Endometrium (tissue), 2 donors: ENCODE measurements around the gene PHF21A.

Experiments used
- FAIRE-seq: peaks from 2 replicates; lab custom pipeline; 2012; peaks lifted over from hg19 to GRCh38; lab: Jason Lieb, UNC
- donor health status: control.
- donor health status: control.

The PHF21A gene

DNA sequence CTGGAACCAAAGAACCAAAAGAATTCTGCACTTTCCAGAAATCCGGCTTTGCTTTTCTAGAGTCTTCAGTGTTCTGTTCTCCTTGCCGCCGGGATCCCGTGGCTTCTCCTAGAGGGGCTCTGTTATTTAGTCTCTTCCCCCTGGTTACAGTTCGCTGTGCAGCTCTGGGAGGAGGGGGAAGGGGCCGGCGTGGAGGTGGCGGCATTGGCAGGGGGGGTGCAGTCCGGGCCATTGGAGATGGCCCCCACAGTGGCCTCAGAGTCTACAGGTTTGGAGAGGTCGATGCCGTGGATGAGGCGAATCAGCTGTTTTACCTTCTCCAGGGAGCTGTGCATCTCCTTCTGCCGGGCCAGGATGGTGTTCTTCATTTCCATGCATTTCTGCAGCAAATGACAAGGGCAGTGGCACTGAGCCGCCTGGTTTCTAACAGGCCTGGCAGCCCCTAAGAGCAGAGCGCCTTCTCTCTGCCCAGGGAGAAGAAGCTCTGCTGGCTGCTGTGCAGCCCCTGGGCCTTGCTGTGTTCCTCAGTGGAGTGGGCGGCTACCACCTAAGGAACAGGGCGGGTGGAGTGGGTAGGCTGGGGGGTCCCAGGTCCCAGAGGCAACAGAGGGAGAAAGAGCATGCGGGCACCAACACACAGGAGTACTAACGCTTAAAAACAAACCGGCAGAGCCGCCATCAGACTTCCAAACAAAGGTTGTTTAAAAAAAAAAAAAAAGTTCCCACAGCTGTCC lies 187.2 kb downstream of the PHF21A start:
- no peak for FAIRE-seq

DNA sequence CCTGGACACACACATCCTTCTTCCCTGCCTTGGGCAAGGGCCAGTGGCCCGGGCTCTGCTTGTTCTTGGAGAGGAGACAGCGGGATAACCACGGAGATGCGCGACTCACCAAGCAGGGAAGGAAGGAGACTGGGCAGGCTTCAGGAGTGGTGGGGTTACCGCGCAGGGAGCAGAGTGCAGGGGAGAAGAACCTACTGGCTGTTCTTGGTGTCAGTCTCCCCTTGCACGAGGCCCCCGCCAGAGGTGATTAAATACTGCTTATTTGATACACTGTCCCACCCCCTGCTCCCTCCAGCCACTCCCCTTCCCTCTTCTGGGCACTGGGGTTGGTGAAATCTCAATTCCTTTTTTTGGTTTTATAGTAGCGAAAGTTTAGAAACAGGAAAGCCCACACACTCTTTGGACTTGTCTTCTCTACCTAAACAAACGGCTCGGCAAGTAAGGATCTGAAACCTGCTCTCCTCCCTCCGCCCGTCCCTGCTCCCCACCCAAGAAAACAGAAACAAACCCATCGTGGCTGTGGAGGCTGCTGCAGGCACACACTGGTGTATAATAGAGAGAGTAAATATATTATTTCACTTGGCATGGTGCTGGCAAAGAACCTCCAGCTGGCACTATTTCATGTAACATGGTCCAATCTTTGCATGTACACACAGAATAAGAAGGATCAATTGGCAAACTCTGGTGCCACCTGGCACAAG lies 188.0 kb downstream of the PHF21A start:
- FAIRE-seq = no peak

DNA sequence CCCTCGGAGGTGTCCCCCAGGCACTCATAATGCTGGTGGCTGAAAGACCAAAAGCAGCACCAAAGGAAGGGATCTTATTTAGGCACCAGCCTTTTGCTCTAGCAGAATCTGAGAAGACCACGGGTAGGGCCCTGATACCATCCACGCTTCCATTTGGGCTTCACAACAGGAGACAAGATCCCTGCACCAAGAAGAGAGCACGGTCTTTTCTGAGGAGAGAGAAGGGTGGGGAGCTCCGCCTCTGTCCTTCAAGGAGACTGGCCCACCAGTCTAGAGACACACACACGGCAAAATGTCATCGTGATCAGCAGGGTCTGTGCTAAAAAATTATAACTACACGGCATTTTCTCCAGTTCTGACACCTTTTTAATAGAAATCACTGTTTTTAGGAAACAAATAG lies 189.0 kb downstream of the PHF21A start:
- FAIRE-seq = no peak

DNA sequence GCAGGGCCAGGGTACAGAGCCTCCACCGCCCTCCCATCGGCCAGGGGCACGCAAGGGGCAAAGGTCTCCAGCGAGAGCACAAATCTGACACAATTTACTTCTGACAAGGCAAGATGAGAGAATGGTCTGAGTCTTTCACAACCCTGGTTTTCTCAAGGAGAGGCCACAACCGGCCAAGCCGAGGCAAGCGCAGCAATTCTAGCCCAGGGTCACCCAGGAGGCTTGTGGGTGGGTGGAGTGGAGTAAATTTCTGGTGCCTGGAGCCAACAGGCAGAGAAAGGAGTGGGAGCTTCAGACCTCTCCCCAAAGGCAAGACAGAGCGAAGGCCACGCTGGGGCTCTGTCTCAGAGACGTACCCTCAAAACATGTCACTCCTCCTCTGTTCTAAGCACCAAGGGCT lies 189.5 kb downstream of the PHF21A start:
- FAIRE-seq = no peak

DNA sequence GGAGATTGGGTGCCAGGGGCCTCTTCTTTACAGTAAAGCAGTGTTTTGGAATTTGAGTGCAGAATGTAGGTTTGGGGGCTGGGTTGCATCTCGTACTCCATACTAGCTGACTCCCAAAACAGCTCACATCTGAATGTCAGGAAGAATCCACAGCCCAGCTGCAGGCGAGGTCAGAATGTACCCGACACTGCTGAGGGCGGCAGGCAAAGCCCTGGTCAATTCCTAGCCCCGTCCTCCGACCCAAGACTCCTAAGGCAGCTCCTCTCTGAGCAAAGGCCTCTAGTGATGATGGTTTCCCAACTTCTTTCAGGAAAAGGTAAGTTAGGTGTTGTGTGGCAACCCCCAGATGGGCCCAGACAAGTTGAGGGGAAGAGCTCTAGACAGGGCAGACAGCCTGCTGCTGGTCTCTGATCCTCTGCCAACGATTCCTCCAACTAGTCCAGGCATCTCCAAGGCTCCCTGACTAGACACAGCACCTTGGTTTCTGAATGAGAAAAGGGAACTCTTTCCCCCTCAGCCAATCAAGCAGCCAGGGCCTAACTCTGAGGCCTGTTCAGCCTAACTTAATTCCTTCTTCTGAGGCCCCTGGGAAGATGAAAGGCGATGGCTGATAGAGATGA lies 190.2 kb downstream of the PHF21A start:
- no peak for FAIRE-seq

DNA sequence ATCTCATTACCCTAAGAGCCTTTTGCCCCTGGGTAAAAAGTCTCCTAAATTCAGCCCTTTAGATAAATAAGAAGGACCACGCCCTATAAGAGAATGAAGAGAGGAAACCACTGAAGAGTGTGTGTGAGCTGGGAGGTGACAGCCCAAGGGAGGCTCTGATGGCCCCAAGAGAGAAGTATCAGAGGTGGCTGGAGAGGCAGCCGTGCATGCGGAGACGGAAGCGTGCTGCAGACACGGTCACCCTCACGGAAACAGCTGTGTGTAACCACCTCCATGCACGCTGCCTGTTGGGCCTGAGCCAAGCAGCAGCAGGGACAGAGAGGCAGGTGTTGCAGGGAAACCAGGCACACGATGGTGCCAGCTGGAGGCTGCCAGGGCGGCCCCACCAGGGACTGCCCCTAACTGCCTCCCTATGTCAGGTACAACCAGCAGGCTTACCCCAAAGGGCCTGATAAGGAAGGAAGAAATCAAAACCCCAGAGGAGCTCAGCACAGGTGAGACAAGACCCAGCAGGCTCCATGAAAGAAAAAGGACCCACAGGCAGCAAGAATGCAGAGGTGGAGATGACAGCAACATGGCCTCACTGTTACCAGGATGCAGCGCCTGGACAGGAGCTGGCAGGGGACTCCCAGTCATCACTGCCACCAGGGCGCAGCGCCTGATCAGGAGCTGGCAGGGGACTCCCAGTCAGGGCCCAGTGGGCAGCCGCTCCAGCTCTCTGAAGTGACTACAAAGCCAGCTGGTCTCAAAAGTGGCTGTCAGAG lies 191.0 kb downstream of the PHF21A start:
- FAIRE-seq = no peak

DNA sequence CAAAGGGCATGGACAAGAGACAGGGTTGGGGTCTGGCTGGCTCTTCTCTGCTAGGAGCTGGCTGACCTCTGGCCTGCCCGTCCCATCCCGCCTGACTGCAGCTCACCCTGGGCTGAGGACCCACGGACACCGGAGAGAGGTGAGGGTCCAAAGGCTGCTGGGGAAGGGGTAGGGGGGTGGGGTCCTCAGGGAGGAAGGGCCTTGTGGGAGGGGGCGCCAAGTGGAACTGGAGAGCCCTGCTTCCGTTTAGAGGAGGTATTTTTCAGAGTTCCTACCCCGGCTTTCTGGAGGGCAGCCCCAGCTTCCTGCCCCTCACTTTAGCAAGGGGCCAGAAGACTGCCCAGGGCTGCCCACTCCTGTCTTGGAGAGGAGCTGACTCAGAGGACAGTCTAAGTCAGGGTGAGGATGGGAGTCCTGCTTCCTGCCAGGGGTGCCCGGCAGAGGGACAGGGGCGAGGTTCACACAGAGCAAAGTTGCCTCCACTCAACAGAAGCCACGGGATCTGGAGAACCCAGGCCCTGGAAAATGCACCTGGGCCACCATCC lies 191.7 kb downstream of the PHF21A start:
- FAIRE-seq = no peak

DNA sequence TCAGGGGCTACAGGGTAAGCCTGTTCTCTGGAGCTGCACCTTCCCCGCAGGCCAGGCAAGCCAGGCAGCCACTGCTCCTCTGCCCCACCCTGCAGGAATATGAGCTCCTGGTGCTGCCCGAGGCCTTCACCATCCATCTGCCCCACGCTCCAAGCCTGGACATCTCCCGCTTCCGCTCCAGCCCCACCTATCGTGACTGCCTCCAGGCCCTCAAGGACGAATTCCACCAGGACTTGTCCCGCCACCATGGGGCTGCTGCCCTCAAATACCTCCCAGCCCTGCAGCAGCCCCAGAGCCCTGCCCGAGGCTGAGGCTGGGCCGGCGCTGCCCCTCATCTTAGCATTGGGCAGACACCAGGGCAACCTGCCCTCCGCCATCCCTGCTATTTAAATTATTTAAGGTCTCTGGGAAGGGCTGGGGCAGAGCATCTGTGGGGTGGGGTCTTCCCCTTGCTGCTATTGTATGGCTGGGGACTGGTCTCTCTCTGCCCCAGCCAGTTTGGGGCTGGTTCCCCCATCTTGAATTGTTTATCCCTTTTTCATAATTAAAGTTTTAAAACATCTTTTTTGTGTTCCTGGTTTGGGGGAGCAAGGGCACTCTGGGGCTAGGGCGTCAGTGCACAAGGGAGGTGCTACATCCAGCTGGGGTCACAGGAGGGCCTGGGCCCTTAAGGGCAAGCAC lies 192.6 kb downstream of the PHF21A start:
- FAIRE-seq = no peak

DNA sequence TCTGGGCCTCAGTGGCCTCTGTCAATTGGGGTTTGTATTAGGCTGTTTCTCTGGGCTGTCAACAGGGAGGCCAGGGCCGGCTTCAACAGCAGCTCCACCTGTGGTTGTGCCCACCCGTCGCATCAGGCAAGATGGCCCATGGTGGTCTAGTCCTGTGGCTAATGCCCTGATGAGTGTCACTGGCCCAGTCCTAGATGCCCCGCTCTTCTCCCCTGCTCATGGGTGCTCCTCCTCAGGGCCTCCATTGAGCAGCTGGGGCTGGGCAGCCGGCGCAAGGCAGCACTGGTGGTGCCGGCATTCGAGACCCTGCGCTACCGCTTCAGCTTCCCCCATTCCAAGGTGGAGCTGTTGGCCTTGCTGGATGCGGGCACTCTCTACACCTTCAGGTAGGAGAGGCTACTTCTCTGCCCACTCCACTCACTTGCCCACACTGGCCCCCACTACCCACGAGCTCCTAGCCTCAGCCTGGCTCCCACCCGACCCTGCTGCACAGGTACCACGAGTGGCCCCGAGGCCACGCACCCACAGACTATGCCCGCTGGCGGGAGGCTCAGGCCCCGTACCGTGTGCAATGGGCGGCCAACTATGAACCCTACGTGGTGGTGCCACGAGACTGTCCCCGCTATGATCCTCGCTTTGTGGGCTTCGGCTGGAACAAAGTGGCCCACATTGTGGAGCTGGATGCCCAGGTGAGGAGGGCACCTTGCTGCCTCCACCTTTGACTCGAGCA lies 193.4 kb downstream of the PHF21A start:
- no peak for FAIRE-seq

DNA sequence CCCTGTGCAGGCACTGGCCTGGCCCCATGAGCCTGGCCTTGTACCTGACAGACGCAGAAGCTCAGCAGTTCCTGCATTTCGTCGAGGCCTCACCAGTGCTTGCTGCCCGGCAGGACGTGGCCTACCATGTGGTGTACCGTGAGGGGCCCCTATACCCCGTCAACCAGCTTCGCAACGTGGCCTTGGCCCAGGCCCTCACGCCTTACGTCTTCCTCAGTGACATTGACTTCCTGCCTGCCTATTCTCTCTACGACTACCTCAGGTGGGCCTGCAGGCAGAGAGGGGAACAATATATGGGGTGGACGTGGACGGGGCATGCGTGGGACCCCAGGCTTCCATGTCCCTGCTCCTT lies 193.9 kb downstream of the PHF21A start:
- FAIRE-seq = no peak

DNA sequence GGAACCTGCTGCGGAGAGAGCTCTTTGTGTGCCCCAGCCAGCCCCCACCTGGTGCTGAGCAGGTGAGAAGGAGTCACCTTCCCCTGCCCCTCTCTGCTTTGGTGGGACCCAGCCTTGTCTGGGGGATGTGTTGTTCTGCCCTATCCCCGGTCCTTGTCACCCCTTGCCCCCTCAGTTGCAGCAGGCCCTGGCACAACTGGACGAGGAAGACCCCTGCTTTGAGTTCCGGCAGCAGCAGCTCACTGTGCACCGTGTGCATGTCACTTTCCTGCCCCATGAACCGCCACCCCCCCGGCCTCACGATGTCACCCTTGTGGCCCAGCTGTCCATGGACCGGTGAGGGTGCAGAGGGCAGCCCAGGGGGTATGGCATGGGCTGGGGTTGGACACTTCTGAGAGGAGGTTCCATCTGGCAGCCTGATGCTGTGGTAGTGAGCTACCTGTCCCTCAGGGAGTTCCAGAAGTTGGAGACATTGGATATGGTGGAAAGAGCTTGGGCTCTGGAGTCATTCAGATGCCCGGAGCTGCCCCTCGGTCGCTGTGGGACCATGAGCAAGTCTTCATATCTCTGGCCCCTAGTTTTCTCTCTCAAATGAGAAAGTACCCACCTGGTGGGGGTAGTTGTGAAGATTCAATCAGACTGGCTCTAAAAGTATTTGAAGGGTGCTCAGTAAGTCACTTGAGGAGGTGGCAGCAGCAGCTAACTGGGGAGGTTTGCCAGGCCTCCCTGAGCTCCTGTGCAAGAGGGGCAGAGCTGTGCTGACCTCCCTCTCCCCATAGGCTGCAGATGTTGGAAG lies 194.5 kb downstream of the PHF21A start:
- no peak for FAIRE-seq

DNA sequence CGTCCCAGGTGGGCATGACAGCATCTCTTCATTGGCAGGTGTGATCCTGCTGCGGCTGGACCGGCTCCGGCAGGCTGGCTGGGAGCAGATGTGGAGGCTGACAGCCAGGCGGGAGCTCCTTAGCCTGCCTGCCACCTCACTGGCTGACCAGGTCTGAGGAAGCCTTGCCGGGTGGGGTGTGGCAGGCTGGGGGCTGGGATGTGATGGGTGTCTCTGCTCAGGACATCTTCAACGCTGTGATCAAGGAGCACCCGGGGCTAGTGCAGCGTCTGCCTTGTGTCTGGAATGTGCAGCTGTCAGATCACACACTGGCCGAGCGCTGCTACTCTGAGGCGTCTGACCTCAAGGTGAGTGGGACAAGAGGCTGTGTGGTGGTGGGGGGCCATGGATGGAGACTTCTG lies 195.3 kb downstream of the PHF21A start:
- no peak for FAIRE-seq

DNA sequence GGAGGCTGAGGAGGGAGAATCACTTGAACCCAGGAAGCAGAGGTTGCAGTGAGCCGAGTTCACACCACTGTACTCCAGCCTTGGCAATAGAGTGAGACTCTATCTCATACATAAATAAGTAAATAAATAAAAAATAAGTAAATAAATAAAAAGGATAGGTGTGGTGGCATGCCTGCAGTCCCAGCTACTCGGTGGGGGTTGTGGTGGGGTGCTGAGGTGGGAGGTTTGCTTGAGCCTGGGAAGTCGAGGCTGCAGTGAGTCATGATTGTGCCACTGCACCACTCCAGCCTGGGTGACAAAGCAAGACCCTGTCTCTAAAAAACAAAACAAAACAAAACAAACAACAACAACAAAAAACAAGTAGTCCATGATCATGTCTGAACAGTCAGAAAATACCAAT lies 195.7 kb downstream of the PHF21A start:
- FAIRE-seq = no peak

DNA sequence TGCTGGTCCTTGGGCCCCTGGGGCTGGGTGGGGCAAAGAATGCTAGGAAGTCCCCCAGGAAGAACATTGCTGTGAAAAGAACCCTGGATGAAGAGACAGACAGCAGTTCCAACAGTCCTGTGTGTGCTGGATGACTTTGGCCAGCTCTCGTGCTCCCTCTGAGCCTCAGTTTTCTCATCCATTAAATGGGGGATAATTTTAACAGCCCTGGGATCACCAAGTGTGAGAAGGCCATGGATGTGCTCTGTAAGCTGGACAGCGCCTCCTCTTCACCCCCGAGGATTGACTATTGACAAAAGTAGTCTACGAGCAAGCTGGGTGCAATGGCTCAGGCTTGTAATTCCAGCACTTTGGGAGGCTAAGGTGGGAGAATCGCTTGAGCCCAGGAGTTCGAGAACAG lies 196.3 kb downstream of the PHF21A start:
- FAIRE-seq = no peak

DNA sequence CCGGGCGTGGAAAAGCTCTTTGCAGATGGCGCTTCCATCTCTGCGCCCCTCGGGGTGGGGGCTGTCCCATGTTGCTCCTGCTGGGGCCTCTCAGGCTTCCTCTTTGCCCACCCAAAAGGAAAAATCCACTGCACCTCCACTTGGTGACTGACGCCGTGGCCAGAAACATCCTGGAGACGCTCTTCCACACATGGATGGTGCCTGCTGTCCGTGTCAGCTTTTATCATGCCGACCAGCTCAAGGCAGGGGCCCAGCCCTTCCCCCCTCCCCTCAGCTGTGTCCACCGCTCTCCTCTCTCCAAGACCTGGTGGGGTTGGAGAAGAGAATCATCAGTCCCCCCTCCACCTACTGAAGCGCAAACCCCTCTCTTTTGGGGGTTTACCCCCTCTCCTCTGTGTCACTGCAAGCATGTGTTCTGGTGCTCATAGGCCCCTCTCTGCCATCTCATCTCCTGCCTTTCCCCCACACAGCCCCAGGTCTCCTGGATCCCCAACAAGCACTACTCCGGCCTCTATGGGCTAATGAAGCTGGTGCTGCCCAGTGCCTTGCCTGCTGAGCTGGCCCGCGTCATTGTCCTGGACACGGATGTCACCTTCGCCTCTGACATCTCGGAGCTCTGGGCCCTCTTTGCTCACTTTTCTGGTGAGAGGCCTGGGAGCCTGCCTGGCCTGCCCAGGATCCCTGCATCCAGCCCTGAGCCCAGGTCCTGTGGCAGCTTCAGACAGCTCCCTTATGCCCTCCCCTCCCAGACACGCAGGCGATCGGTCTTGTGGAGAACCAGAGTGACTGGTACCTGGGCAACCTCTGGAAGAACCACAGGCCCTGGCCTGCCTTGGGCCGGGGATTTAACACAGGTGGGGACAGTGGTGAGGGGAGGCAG lies 197.0 kb downstream of the PHF21A start:
- no peak for FAIRE-seq

DNA sequence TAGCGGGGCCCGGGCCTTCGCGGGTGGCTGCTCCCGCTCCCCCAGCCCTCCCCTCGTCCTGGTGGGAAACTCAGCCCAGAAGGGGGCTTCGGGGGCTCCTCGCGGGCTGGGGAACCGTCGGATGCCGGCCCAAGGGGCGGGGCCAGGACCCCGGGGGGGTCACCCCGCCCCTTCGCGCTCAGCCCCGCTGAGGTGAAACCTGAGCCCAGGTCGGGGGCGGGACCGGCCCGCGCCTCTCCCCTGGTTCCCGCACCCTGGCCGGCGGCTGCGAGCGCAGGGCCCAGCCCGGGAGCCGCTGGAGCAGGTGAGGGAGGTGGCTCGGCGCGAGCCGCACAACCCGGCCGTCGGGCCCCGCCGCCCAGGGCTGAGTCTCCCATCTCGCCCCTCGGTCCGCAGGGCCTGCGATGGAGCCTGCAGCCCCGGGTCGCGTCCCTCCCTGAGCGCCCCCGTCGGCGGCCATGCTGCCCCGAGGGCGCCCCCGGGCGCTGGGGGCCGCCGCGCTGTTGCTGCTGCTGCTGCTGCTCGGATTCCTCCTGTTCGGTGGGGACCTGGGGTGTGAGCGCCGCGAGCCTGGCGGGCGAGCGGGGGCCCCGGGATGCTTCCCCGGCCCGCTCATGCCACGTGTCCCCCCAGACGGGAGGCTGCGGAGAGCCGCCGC lies 198.7 kb downstream of the PHF21A start, which contains the start of gene LARGE2:
Gene LARGE2 (plus strand): TSS at position 232 of the 658 bp plus-strand sequence. CDS start 227 bp downstream, at position 459.
- FAIRE-seq = no peak

DNA sequence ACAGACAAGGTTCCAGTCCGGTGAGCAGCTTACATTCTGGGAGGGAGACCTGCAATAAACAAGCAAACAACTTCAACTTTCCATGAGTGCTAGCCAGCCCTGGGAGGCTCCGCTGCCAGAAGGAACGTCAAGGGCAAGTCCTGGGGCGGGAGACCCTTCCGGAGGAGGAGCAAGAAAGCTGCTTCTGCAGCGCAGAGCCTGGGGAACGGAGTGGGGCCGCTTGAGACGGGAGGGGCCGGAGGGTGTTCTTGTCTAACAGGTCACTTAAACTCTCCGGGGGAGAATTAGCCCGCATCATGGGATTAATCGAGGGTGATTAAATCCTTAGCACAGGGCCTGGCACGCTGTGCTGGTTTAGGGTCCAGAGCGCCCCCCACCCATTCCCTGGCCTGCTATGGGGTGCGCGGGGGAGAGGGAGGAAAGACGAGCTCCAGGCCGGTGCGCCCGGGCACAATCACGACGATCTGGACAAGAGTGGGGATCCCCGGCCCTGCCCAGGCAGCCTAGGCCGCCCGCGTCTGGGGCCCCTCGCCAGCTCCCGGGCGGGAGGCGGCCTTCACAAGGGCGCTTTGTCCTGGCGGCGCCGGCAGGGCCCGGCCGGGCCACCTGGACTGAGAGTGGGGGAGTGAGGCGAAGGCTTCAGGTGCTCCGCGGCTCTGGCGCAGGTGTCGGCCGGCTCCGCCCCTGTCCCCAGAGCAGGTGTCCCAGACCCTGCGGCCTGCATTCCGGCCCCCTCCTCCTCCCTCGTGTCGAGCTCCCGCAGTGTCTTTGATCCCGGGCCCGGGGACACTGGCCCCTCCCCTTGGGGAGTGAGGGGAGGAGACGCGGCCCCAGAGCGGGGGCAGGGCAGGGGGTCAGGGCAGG lies 199.5 kb downstream of the PHF21A start:
- FAIRE-seq = no peak
